ENCODE data around the gene COX14. TPM values are rescaled to one million over a fixed set of nuclear protein-coding genes. Genes with fewer than 3 reads are reported as not detected.

Gene COX14
- total RNA-seq, 1 experiment from 2014 or later, result 41.0 TPM

DNA sequence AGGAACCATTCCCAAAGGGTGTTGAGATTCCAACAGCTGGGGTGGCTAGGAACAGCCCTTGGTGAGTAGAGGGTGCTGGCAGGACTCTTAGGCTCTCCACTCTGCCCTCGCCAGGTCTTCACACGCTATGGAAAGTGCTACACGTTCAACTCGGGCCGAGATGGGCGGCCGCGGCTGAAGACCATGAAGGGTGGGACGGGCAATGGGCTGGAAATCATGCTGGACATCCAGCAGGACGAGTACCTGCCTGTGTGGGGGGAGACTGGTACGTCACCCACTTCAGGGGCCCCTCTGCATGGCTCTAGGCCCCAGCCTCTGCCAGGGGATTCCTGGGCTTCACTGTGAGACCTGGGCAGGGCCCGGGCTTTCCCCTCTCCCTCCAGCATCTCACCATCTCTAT is 34.9 kb upstream of the COX14 start:
- RAD21 ChIA-PET (ENCODE audit: low non-redundant PET in 1 of 2, low total read pairs in 2 of 2, uncharacterized antibody in 2 of 2, unreplicated experiment in 2 of 2), result no interaction called here
- POLR2A ChIA-PET, result no interaction called here
- DNase-seq (ENCODE audit: low read depth, low spot score) (no peak), ATAC-seq (no peak)
- H4K20me1 ChIP-seq (ENCODE audit: insufficient read depth), result no peaks in the 10 kb centered on the region; the same call in 1 of the 2 replicates
- H3K9me3 ChIP-seq (ENCODE audit: control insufficient read depth in 1 of 2, insufficient read depth in 1 of 2, low read depth in 1 of 2, low read length in 2 of 2), result no peaks in the 10 kb centered on the region
- no peak overlapping the region for H3K9ac ChIP-seq (ENCODE audit: low read length)
- 0 out of 4 replicates have a peak, but pooled peaks cover 0 to 2% of the 10 kb centered on the region in 2 experiments for H3K36me3 ChIP-seq (ENCODE audit: control insufficient read depth in 1 of 2, insufficient read depth in 2 of 2, low read length in 2 of 2)
- H3K4me2 ChIP-seq (ENCODE audit: low read length), result no peak overlapping the region
- BruUV-seq (replicated peaks), result no TSS peak
- intact Hi-C loops (cut with micrococcal nuclease), result no loop called here
- H3K9me2 ChIP-seq (ENCODE audit: insufficient read depth), result no peaks in the 10 kb centered on the region
- no peaks in the 10 kb centered on the region for H3K27me3 ChIP-seq (ENCODE audit: insufficient read depth, low read length)
- no peak overlapping the region for H3K27ac ChIP-seq (ENCODE audit: low read depth, low read length)
- peaks cover 0 to 9% of the 10 kb centered on the region in 2 experiments; a peak in 1 of 4 replicates for H3K4me1 ChIP-seq (ENCODE audit: control insufficient read depth in 1 of 2, insufficient read depth in 2 of 2, low read length in 2 of 2)
- H3K4me3 ChIP-seq (replicated peaks in 1 of 2; ENCODE audit: low read depth in 1 of 2, low read length in 2 of 2), result no peak overlapping the region
- no peaks in the 10 kb centered on the region for H3K79me2 ChIP-seq (ENCODE audit: insufficient read depth, low read length)
- no peak overlapping the region for H2AFZ ChIP-seq (ENCODE audit: low read depth, low read length, poor library complexity, severe bottlenecking)
- CTCF ChIA-PET, result interaction anchor here (1.4 kb wide), 1 partner anchor 8 kb away, joined by 6 read pairs; the partner anchor contains the start of gene SMARCD1
- TF ChIP-seq SIN3A (IDR thresholded peaks at IDR 0.05; ENCODE audit: low read depth) (no peak), POLR2AphosphoS5 (IDR thresholded peaks at IDR 0.05; ENCODE audit: low read depth, low read length) (no peak), CTCF (IDR thresholded peaks at IDR 0.05 in 2 of 3, conservative IDR thresholded peaks at IDR 0.05 in 1 of 3; ENCODE audit: borderline replicate concordance in 1 of 3, insufficient read depth in 1 of 3, low read depth in 2 of 3, low read length in 2 of 3) (no peak), CEBPB (IDR thresholded peaks at IDR 0.05; ENCODE audit: low read depth) (no peak), EZH2phosphoT487 (IDR thresholded peaks at IDR 0.05; ENCODE audit: borderline replicate concordance) (no peak), TCF7L2 (IDR thresholded peaks at IDR 0.05; ENCODE audit: borderline replicate concordance, extremely low read depth, insufficient read depth, insufficient read length) (no peak), SRF (IDR thresholded peaks at IDR 0.05; ENCODE audit: low read depth) (no peak), EZH2 (IDR thresholded peaks at IDR 0.05) (no peak), YY1 (IDR thresholded peaks at IDR 0.05; ENCODE audit: extremely low read depth, insufficient replicate concordance, low read depth, low read length) (no peak), ZNF274 (IDR thresholded peaks at IDR 0.05; ENCODE audit: low read depth, low read length) (no peak), ATF3 (IDR thresholded peaks at IDR 0.05) (no peak), EGR1 (IDR thresholded peaks at IDR 0.05; ENCODE audit: low read depth) (no peak), MAX (IDR thresholded peaks at IDR 0.05) (no peak), POLR2A (IDR thresholded peaks at IDR 0.05; ENCODE audit: borderline replicate concordance, extremely low read depth, insufficient read depth, insufficient read length) (no peak), ZFX (IDR thresholded peaks at IDR 0.05) (no peak), RAD21 (IDR thresholded peaks at IDR 0.05; ENCODE audit: low read depth) (no peak), SP1 (IDR thresholded peaks at IDR 0.05; ENCODE audit: low read depth) (no peak)
- TF ChIP-seq, protein P1, sequence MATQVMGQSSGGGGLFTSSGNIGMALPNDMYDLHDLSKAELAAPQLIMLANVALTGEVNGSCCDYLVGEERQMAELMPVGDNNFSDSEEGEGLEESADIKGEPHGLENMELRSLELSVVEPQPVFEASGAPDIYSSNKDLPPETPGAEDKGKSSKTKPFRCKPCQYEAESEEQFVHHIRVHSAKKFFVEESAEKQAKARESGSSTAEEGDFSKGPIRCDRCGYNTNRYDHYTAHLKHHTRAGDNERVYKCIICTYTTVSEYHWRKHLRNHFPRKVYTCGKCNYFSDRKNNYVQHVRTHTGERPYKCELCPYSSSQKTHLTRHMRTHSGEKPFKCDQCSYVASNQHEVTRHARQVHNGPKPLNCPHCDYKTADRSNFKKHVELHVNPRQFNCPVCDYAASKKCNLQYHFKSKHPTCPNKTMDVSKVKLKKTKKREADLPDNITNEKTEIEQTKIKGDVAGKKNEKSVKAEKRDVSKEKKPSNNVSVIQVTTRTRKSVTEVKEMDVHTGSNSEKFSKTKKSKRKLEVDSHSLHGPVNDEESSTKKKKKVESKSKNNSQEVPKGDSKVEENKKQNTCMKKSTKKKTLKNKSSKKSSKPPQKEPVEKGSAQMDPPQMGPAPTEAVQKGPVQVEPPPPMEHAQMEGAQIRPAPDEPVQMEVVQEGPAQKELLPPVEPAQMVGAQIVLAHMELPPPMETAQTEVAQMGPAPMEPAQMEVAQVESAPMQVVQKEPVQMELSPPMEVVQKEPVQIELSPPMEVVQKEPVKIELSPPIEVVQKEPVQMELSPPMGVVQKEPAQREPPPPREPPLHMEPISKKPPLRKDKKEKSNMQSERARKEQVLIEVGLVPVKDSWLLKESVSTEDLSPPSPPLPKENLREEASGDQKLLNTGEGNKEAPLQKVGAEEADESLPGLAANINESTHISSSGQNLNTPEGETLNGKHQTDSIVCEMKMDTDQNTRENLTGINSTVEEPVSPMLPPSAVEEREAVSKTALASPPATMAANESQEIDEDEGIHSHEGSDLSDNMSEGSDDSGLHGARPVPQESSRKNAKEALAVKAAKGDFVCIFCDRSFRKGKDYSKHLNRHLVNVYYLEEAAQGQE (IDR thresholded peaks at IDR 0.05; ENCODE audit: low read depth), result no peak

Measured in HCT116 (cell line).